NCI-H82 treated with DMSO at 0.1 percent for 48 hours (cell line): ENCODE data around the gene OVOL2.
"Not testable (repeated sequence)": the region's sequence is repeated elsewhere in the genome, so short reads cannot be mapped to it uniquely, and the experiment has no call there.

Experiments used
- DNase-seq: peaks from one replicate; lab custom pipeline; 2025; ENCODE audit not compliant: unreplicated experiment; lab: John Stamatoyannopoulos, UW

The OVOL2 gene

DNA sequence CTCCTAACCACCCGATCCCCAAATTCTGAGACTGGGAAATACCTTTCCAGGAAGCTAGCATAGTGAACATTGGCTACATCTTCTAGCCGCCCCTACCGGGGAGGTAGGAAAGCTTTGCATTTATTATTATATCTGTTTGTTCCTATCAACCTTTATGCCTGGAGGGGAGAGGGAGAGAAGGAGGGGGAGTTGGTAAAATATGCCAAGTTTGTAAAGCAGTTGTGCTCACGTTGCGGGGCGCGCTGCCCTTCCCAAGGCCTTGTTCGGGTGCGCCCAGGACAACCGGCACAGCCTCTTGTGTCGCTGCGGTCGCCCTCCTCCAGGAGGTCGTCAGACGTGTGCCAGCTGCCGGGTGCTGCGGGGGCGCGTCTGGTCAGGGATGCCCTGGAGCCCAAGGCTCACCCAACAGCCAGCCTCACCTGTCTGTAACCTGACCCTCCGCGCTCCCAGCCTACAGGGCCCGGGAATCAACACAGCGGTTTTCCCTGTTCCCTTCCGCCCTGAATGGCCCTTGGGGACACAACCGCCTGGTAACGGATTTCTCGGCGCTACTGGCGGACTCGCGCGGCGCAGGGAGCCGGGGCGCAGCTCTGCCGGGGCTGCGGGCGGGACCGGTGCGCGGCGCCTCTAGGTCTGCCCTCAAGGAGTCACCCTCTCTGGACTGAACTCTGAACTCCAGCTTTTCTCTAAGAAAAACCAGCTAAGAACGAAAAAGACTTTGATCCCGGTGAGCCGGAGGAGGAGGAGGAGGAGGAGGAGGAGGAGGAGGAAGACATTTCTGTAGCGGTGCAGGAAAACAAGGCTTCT is 1.1 kb upstream of the OVOL2 start:
- no peak for DNase-seq

DNA sequence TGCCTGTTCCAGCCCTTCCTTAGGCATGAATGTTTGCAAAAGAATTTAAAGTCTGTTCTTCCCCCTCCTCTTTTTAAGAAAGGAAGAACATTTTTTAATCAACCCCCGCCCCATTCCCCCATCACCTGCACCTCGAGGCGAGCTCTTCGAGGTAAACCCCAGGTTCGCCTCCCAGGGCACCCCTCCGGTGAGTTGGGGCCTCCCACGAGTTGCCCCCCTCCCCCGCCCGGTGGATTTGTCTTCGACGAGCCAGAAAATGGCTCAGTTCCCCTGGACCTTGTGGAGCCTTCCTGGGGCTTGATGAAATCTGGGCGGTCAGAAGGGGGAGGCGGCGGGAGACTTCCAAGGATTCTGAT is 256 bp upstream of the OVOL2 start:
- no peak for DNase-seq

DNA sequence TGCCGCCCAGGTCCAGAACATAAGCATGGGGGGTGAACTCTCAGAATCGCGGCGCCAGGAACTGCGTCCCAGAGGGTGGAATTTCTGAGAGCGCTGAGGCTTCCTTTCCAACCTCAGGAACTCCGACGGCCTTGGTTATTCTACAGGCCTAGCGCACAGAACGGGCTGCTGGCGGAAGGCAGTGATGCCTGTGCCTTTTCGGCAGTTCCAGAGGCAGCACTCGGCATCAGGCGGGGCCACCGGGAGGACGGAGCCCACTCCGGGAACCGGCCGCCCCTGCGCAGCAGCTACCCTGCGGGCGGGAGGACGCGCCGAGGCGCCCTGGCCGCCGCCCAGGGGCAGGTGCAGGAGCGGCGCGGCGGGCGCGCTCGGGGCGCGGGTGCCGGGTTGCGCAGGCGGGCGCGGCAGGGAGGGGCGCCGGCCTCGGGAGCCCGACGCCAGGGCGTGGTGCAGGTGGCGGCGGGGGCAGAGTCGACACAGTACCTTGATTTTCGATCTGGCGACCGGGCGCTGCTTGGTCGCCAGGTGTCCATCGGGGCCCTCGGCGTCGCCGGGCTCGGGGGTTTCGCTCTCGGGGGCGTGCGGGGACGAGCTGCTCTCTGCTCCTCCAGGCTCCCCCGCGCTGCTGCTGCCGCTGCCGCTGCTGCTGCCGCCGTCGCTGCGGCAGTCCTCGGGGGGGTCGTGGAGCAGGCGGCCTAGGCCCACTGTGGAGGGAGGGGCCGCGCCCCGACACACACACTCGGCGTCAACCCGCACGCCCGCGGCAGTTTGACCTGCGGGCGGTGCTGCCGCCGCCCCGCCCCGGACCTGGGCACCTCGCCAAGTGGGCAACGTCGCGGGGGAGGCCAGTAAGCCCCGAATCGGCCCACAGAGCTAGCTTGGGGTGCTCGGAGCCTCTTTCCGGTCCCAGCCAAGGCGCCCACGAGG is 1.3 kb downstream of the OVOL2 start:
- no peak for DNase-seq

DNA sequence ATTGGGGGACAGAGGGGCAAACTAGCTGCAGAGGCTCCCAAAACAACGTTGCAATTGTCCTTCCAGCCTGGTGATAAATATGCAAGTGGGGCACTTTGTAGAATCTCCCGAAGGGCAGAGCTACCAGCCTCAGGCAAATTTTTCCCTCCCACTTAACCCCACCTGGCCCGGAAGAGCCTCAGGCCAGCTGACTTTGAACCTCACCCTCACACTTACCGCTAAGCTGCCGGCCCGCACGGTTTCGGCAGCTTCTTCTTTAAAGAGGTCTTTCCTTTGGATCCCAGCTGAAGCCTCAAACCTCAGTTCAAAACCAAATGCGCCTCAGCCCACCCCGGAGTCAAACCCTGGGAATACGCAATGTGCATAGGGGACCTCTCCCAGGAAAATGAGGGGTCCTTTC is 2.5 kb downstream of the OVOL2 start:
- DNase-seq: no peak

DNA sequence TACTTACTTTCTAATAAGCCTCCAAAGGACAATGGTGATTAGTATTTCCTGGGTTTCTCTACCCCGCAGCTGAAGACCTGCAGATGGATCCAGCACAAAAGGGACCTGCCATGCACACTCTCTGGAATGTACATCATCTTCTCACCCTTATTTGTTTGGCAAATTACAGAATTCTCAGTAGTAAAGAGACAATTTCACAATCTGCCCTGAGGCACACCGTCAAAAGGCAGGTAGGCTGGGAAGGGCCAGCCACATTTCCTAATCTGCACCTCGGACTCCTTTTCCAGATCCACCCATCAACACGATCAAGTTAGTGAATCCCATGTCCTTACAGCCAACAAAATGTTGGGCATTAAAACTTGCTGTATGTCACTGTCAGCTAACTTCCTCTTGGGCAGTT is 4.9 kb downstream of the OVOL2 start:
- DNase-seq: no peak

DNA sequence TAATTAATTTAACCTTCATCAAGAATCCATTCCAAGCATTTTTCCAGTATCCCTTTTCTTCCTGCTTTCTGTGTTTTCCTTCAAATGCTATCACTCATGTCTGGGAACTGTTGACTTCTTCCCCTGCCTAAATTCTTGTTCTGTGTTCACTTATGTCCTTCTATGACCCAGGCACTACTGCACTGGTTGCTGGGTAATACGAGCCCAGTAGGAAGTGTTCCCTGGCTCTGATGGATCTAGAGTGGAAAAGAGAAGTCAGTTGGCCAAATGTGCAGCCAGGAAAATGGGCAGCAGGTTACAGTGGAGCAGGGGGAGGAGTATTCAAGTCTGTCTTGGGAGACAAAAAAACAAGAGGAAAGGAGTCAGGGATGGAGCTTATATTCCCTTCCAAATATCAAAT is 7.1 kb downstream of the OVOL2 start:
- DNase-seq: no peak

DNA sequence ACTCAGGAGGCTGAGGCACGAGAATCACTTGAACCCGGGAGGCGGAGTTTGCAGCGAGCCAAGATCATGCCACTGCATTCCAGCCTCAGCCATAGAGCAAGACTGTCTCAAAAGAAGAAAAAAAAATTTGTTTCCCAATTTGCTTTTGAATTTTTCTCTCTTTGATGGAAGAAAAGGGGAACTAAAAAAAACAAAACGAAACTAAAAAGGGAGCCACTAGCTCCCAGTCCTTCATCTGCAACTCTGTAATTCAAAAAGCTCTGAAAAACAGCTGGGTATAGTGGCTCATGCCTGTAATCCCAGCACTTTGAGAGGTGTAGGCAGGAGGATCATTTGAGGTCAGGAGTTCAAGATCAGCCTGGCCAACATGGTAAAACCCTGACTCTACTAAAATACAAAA is 9.5 kb downstream of the OVOL2 start:
- no peak for DNase-seq

DNA sequence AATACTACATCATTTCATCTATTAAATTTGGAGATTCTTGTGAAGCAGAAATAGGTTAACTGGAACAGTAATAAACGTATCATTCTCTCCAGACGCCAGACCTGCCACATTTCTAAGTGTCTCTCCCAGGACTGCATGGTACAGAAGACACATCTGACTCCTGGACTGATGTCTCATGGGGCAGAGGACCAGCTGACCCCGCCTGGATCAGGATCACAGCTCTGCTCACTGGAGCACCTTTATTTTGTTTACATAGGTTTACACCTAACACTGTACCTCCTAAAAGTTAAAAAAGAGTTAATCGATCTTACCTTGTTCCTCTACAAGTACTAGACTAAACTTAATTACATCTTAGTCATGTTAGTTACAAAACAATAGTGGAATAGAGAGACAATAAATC is 11.2 kb downstream of the OVOL2 start:
- DNase-seq: no peak

DNA sequence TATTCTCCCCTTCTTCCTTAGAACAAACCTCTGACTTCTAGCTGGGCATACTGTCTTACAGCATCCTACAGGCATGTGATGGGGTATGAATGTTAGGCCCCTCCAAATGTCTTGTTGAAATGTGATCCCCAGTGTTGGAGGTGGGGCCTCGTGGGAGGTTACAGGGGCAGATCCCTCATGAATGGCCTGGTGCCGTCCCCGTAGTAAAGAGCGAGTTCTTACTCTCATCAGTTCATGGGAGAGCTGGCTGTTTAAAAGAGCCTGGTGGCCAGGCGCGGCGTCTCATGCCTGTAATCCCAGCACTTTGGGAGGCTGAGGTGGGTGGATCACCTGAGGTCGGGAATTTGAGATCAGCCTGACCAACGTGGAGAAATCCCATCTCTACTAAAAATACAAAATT is 15.5 kb downstream of the OVOL2 start:
- no peak for DNase-seq

DNA sequence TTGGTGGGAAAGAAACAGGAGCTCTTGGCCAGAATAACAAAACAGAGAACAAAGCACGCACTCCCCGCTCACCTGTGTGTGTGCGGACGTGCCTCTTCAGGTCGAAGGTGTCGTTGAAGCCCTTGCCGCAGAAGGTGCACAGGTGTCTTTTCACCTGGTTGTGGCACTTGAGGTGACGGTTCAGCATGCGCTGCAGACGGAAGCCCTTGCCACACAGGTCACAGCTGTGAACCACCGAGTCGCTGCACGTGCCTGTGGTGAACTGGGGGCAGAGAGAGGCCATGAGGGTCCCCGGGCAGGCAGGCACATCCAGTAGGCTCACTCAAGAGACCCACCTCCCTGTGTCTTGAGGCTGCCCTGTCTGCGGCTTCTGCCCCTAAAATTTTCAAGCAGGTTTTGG is 16.3 kb downstream of the OVOL2 start:
- DNase-seq: no peak

DNA sequence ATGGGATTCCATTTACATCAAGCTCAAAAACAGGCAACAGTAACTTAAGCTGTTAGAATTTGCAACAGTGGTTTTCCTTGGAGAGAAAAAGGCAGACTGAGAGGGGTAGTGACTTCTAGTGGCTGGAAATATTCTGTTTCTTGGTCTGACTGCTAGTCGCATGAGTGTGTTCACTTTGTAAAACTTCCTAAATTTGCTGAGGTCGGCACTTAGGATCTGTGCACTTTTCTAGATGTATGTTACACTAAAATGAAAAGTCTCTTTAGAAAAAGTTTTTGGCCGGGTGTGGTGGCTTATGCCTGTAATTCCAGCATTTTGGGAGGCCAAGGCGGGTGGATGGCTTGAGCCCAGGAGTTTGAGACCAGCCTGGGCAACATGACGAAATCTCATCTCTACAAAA is 18.7 kb downstream of the OVOL2 start:
- no peak for DNase-seq

DNA sequence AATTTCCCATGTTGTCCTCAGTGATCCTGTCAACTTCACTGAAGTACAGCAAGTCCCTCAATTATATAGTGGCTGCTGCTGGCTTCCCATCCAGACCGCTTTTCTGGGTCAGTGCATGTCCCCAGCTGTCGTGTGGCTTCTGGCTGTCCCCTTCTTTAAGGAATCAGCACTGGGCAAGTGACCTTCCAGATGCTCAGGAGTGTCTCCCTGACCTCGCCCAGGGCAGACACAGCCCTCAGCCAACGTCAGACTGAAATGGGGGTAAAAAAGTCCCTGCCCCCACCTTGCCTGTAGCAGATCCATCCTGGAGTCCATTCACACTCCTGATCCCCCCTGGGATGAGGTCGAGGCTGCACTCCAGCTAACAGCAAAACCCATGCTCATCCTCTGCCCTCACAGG is 23.7 kb downstream of the OVOL2 start:
- DNase-seq: no peak

DNA sequence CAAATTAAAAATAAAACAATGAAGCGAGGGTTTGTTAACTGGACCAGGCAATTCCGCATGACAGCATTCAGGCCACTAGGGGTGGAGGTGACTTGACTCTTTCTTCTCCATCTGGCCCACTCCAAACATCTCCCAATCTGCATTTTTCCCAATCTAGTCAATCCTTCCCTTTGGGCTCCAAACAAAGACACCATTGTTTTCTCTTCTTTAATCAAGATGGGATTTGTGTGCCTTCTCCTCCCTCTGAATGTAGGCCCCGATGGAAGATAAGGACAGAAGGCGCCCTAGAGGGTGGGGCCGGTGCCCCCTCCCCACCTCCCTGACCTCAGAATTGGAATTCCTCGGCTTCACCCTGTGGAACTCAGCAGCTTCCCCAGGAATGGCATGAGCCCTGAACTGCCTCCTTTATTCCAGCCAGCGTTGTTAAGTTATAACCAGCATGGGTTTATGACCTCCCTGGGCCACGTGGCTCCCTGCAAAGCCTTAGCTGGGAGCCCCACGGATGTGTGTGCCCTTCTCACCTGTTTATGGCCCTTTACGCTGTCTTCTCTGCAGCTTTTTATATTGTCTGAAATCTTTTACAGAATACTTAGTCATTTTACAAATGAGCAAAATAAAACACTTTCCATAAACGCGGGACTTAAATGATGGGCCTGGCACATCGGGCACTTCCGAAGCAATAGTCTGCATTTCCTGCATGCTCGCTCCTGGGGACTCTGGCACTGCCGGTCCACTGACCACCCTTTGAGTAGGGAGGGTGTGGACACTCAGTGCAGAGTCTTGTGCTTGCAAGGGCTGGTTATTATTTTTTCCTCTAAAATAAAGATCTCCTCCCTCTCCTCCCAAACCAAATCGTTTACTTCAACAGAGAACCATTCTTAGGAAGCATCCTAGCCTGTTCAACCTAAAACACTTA is 24.5 kb downstream of the OVOL2 start:
- DNase-seq: no peak

DNA sequence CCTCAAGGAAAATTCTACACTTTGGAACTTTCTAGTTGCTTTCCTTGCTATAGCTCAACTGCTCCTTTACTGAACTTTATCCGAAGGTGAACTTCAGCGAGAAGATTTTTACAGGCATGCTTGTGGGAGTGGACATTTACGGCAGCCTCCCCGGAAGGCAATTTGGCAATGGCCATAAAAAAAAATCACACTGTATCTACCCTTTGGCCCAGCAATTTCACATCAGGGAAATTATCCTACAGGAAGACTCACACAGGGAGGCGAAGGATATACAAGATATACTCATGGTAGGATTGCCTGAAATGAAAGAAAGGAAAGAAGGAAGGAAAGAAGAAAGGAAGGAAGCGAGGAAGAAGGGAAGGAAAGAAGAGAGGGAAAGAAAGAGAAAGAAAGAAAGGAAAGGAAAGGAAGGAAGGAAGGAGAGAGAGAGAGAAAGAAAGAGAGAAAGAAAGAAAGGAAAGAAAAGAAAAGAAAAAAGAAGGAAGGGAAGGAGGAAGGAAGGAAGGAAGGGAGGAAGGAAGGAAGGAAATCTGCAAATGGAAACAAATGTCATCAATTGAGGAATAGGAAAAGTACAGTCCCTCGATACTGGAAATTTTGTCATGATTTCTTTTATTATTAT is 25.7 kb downstream of the OVOL2 start:
- DNase-seq: no peak

DNA sequence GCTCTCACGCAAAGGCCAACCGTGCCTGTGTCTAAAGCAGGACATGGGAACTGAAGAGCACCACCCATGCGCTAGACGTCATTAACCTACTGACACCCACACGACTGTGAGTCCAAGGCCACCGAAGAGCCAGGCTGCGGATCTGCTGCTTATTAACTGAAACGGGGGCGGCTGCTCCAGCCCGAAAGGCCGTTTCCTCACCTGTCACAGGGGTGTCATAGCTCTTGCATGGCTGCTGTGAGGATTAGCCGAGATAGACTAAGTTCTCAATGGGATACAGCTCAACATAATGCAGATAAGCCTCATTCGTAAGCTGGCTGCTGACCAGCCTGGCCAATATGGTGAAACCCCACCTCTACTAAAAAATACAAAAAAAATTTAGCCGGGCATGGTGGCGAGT is 26.7 kb downstream of the OVOL2 start:
- no peak for DNase-seq

DNA sequence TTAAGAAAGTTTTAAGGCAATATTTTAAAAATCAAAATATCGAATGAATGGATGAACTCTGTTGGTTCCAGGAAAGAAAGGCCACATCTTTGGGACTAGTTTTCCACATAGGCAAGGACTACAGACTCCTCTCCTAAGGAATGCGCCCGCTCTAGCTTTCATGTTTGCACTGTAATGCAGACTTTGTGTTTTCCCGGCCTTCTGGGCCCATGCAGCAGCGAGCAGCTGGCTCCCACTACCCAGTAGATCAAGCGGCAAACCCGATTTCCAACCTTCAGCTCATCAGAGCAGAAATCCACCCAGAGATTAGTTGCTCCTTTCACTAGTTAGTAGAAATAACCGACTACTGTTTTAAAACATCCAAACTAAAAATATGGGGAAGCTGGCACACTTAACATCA is 27.7 kb downstream of the OVOL2 start:
- DNase-seq: no peak

DNA sequence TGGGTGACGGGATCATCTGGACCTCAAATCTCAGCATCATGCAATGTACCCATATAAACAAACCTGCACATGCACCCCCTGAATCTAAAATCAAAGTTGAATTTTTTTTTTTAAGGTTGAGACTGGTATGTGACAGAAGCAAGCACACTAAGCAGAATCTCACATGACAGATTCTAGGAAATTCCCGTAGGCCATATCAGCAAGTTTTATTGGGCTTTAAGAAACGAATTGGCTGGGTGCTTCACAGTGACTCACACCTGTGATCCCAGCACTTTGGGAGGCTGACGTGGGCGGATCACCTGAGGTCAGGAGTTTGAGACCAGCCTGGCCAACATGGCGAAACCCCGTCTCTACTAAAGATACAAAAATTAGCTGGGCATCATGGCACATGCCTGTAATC is 30.7 kb downstream of the OVOL2 start:
- DNase-seq: not testable (repeated sequence)

DNA sequence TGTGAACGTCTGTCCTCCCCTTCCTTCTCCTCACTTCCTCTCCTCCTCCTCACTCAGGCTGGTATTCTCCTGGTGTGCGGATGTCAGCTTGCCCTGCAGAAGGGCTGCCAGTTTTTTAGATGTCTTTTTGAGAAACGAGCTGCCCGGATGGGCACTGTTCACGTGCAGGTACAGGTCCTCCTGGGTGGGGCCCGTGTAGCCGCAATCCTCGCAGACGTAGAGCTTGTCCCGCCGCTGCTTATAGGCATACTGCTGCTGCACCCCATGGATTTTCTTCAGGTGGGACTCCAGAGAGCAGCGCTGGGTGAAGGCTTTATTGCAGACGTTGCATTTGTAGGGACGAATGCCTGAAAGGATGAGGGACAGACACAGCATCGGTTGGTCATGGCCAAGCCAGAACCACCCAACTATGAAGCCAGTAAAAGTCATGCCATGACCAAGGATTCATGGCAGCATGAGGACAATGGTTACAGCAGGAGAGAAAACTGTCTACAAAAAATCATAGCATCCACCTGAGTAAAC is 33.0 kb downstream of the OVOL2 start:
- DNase-seq: no peak

DNA sequence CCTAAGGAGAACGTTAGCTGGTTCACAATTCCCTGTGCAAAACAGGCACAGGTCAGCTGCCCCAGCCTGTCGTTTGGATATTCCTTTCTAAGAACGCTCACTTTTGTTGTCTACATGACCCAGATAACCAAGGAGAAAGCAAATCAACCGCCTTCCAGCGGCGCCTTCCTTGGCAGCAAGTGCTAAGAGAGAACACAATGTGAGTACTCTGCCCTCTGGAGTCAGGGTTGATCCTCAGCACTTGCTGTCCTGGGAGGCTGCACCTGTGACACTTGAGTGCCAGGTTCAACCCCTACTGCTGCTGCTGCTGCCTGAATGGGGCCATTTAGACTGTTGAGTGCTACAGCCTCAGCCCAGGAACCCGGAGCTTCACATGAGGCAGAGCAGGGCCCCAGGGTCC is 36.8 kb downstream of the OVOL2 start:
- no peak for DNase-seq

DNA sequence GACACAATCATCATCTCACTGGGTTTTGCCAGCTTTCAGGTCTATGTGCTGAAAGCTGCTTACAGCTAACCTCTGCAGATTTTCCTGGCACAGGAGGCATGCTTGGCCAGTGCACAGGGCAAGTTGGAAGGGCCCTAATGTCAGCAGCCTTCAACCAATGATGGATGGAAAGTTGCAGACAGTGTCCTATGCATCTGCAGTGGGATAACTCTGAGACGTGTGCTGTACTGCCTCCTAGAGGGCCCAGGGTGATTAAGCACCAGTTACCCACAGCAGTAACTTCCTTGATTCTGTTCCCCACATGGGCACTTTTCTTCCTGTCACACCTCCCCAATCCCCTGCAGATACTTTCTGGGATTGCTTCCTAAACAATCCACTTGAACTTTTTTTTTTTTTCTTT is 38.6 kb downstream of the OVOL2 start:
- no peak for DNase-seq

DNA sequence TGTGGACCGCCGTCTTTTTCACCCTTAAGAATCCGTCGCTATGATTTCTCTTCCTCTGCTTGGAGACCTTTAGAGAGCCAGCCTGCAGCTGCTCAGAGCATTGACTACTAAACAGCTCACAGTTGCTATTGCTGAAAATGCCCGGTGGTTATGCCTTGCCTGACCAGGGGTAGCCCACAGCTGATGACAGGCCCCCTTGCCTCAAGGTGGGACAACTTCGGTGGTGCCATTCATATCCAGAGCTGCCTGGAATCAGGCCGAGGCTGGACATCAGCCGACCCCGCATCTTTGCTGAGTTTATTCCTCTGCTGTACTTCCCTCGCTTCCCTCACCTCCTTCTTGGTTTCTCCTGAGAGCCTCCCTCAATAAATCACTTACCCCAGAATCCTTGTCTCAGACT is 39.6 kb downstream of the OVOL2 start:
- no peak for DNase-seq
